ENCODE data around the gene TMEM123.
"Not testable (repeated sequence)": the region's sequence is repeated elsewhere in the genome, so short reads cannot be mapped to it uniquely, and the experiment has no call there.

The TMEM123 gene

GRCh38 chr11:102391549-102392237 lies 60.9 kb downstream of the TMEM123 start:
- no peak for DNase-seq (ENCODE audit: low spot score)

- DNase-seq (ENCODE audit: low spot score), result peak; percentile 77
Observed at GRCh38 chr11:102390667-102391465, 61.7 kb downstream of the TMEM123 start.

GRCh38 chr11:102389253-102389652 lies 63.3 kb downstream of the TMEM123 start:
- DNase-seq (ENCODE audit: low spot score), result no peak

- no peak for DNase-seq (ENCODE audit: low spot score)
Observed at GRCh38 chr11:102387043-102387781, 65.4 kb downstream of the TMEM123 start.

- no peak for DNase-seq (ENCODE audit: low spot score)
Observed at GRCh38 chr11:102386136-102386734, 66.3 kb downstream of the TMEM123 start.

- no peak for DNase-seq (ENCODE audit: low spot score)
Observed at GRCh38 chr11:102385085-102386007, 67.2 kb downstream of the TMEM123 start.

GRCh38 chr11:102384419-102385079 lies 68.0 kb downstream of the TMEM123 start:
- DNase-seq (ENCODE audit: low spot score), result no peak

GRCh38 chr11:102383839-102384238 lies 68.7 kb downstream of the TMEM123 start:
- no peak for DNase-seq (ENCODE audit: low spot score)

- DNase-seq (ENCODE audit: low spot score), result no peak
Observed at GRCh38 chr11:102382384-102382783, 70.2 kb downstream of the TMEM123 start.

GRCh38 chr11:102378818-102379217 lies 73.7 kb downstream of the TMEM123 start:
- no peak for DNase-seq (ENCODE audit: low spot score)

- no peak for DNase-seq (ENCODE audit: low spot score)
Observed at GRCh38 chr11:102377891-102378290, 74.7 kb downstream of the TMEM123 start.

GRCh38 chr11:102375720-102376399 lies 76.7 kb downstream of the TMEM123 start:
- no peak for DNase-seq (ENCODE audit: low spot score)

- not testable (repeated sequence) for DNase-seq (ENCODE audit: low spot score)
Observed at GRCh38 chr11:102374633-102375424, 77.7 kb downstream of the TMEM123 start.

- no peak for DNase-seq (ENCODE audit: low spot score)
Observed at GRCh38 chr11:102368472-102368871, 84.1 kb downstream of the TMEM123 start.

GRCh38 chr11:102367364-102367763 lies 85.2 kb downstream of the TMEM123 start:
- no peak for DNase-seq (ENCODE audit: low spot score)

- DNase-seq (ENCODE audit: low spot score), result no peak
Observed at GRCh38 chr11:102364991-102365390, 87.6 kb downstream of the TMEM123 start.

- no peak for DNase-seq (ENCODE audit: low spot score)
Observed at GRCh38 chr11:102361086-102362031, 91.2 kb downstream of the TMEM123 start.

GRCh38 chr11:102360681-102361080 lies 91.9 kb downstream of the TMEM123 start:
- DNase-seq (ENCODE audit: low spot score), result no peak

Data from putamen (tissue), 1 donor.